H1 (cell line): ENCODE measurements around the gene SMAD6. TPM values are rescaled to one million over a fixed set of nuclear protein-coding genes. Genes with fewer than 3 reads are reported as not detected.
A peak's percentile ranks its signal among the peaks of the same experiment; 100 is the strongest.

Experiments
- CTCF ChIA-PET: fragments of 300-600 bp; sonication (Branson Sonifier 250); formaldehyde crosslinking; loops from one replicate; lab custom pipeline; 2021; ENCODE audit not compliant: partially characterized antibody; lab: Charles Lee
- POLR2A ChIA-PET: fragments of 300-600 bp; sonication (Branson Sonifier 250); formaldehyde crosslinking; loops from one replicate; lab custom pipeline; 2021; ENCODE audit warnings: inconsistent platforms; ENCODE audit not compliant: partially characterized antibody; lab: Charles Lee
- DNase-seq, 2 experiments: peaks; one replicate each; pipeline versions ENCODE4 v3.0.0 to v3.0.0-alpha.2; 2010 to 2022; ENCODE audit warnings: low spot score in 2 of 2, low read depth in 1 of 2, mixed read lengths in 1 of 2
- FAIRE-seq: peaks from 2 replicates; lab custom pipeline; 2011; peaks lifted over from hg19 to GRCh38; lab: Jason Lieb, UNC
- H2AFZ ChIP-seq: 2 replicates; pipeline ENCODE4 v1.8.1; 2012; ENCODE audit warnings: low read length, inconsistent platforms
- H2AK5ac ChIP-seq: 2 replicates; pipeline ENCODE4 v1.6.1; 2013; ENCODE audit warnings: low read depth, low read length
- H2BK120ac ChIP-seq: replicated peaks from 2 replicates; pipeline ENCODE3; 2013; ENCODE audit warnings: low read depth, low read length, inconsistent platforms
- H2BK12ac ChIP-seq: 2 replicates; pipeline ENCODE4 v1.6.1; 2013; ENCODE audit warnings: low read depth, low read length
- H2BK15ac ChIP-seq: 2 replicates; pipeline ENCODE4 v1.6.1; 2013; ENCODE audit warnings: low read length
- H2BK20ac ChIP-seq: 2 replicates; pipeline ENCODE4 v1.6.1; 2013; ENCODE audit warnings: low read length
- H2BK5ac ChIP-seq: 2 replicates; pipeline ENCODE4 v1.6.1; 2013; ENCODE audit warnings: low read depth, low read length
- H3K14ac ChIP-seq: 2 replicates; pipeline ENCODE4 v1.6.1; 2013; ENCODE audit warnings: inconsistent platforms; ENCODE audit not compliant: insufficient read length
- H3K18ac ChIP-seq: 2 replicates; pipeline ENCODE4 v1.6.1; 2013; ENCODE audit warnings: low read length; ENCODE audit errors: extremely low read depth
- H3K23ac ChIP-seq: 2 replicates; pipeline ENCODE4 v1.6.1; 2013; ENCODE audit warnings: inconsistent platforms; ENCODE audit not compliant: insufficient read length
- H3K23me2 ChIP-seq: 2 replicates; pipeline ENCODE4 v1.6.1; 2013; ENCODE audit warnings: low read depth, low read length
- H3K27ac ChIP-seq: 2 replicates; pipeline ENCODE4 v1.6.1; 2011; ENCODE audit warnings: low read depth, low read length, inconsistent platforms
- H3K27me3 ChIP-seq, 4 experiments: replicated peaks in 1 of 4; 1 replicate in 1 of 4; 2 replicates in 3 of 4; pipeline versions ENCODE4 v1.6.1 to v1.8.1; 2011 to 2013; ENCODE audit warnings: low read length in 3 of 4, mild to moderate bottlenecking in 3 of 4, inconsistent platforms in 2 of 4, mixed read lengths in 2 of 4, moderate library complexity in 1 of 4; ENCODE audit not compliant: control insufficient read depth in 3 of 4, insufficient read depth in 3 of 4; ENCODE audit errors: extremely low read depth in 1 of 4
- H3K36me3 ChIP-seq, 4 experiments: 2 replicates each; pipeline versions ENCODE4 v1.6.1 to v1.8.1; 2011 to 2013; ENCODE audit warnings: mild to moderate bottlenecking in 4 of 4, low read length in 3 of 4, moderate library complexity in 2 of 4, control low read depth in 1 of 4, inconsistent platforms in 1 of 4; ENCODE audit not compliant: insufficient read depth in 4 of 4, control insufficient read depth in 2 of 4
- H3K4ac ChIP-seq: replicated peaks from 2 replicates; pipeline ENCODE3; 2013; ENCODE audit warnings: low read length, low read depth, mixed read lengths, inconsistent platforms; ENCODE audit not compliant: insufficient read length
- H3K4me1 ChIP-seq, 4 experiments: replicated peaks in 1 of 4; 1 replicate in 1 of 4; 2 replicates in 3 of 4; pipeline versions ENCODE4 v1.6.1 to v1.8.1; 2011 to 2013; ENCODE audit warnings: low read length in 3 of 4, inconsistent platforms in 2 of 4, mixed read lengths in 1 of 4; ENCODE audit not compliant: insufficient read depth in 4 of 4, control insufficient read depth in 3 of 4
- H3K4me2 ChIP-seq, 2 experiments: 2 replicates each; pipeline versions ENCODE4 v1.6.1 to v1.8.1; 2011 to 2013; ENCODE audit warnings: low read depth in 2 of 2, low read length in 2 of 2, control low read depth in 1 of 2, inconsistent platforms in 1 of 2, mild to moderate bottlenecking in 1 of 2; ENCODE audit not compliant: insufficient read depth in 1 of 2
- H3K4me3 ChIP-seq, 4 experiments: fragments of 200-600, 300-600 bp in 1 of 4; sonication (generic), shearing (Covaris generic), sonication (Bioruptor Twin) in 1 of 4; 2 replicates each; pipeline versions ENCODE4 v1.5.1 to v1.8.1; 2011 to 2016; ENCODE audit warnings: low read length in 4 of 4, low read depth in 3 of 4, control low read depth in 2 of 4, inconsistent platforms in 2 of 4, mild to moderate bottlenecking in 2 of 4, mixed read lengths in 1 of 4, moderate library complexity in 1 of 4; ENCODE audit not compliant: insufficient read depth in 2 of 4; ENCODE audit errors: extremely low read depth in 1 of 4
- H3K56ac ChIP-seq: replicated peaks from 2 replicates; pipeline ENCODE3; 2013; ENCODE audit warnings: low read depth, mild to moderate bottlenecking, mixed read lengths, low read length, inconsistent platforms; ENCODE audit not compliant: insufficient read length
- H3K79me1 ChIP-seq: 2 replicates; pipeline ENCODE4 v1.6.1; 2013; ENCODE audit warnings: low read depth, low read length, control low read depth
- H3K79me2 ChIP-seq, 2 experiments: 2 replicates each; pipeline versions ENCODE4 v1.6.1 to v1.8.1; 2012 to 2013; ENCODE audit warnings: low read length in 2 of 2, mild to moderate bottlenecking in 2 of 2, inconsistent platforms in 1 of 2; ENCODE audit not compliant: insufficient read depth in 2 of 2, control insufficient read depth in 1 of 2
- H3K9ac ChIP-seq, 4 experiments: replicated peaks in 1 of 4; 1 replicate in 1 of 4; 2 replicates in 3 of 4; pipeline versions ENCODE4 v1.6.1 to v1.8.1; 2011 to 2013; ENCODE audit warnings: low read depth in 3 of 4, low read length in 3 of 4, control low read depth in 2 of 4, mild to moderate bottlenecking in 2 of 4, moderate library complexity in 2 of 4, inconsistent platforms in 1 of 4; ENCODE audit errors: extremely low read depth in 1 of 4
- H3K9me3 ChIP-seq, 2 experiments: 2 replicates each; pipeline versions ENCODE4 v1.6.1 to v1.8.1; 2012 to 2013; ENCODE audit warnings: mild to moderate bottlenecking in 2 of 2, moderate library complexity in 2 of 2, control low read depth in 1 of 2, inconsistent platforms in 1 of 2, low read depth in 1 of 2, low read length in 1 of 2, mixed read lengths in 1 of 2; ENCODE audit not compliant: insufficient read depth in 2 of 2
- H4K20me1 ChIP-seq, 2 experiments: replicated peaks in 1 of 2; 2 replicates each; pipeline versions ENCODE3 to v1.8.1; 2011 to 2013; ENCODE audit warnings: inconsistent platforms in 2 of 2, low read length in 2 of 2, mild to moderate bottlenecking in 1 of 2; ENCODE audit not compliant: insufficient read depth in 2 of 2, control insufficient read depth in 1 of 2
- H4K5ac ChIP-seq: 2 replicates; pipeline ENCODE4 v1.6.1; 2013; ENCODE audit warnings: low read length, low read depth, mixed read lengths, inconsistent platforms; ENCODE audit not compliant: insufficient read length
- H4K8ac ChIP-seq: 2 replicates; pipeline ENCODE4 v1.8.0; 2013; ENCODE audit warnings: mild to moderate bottlenecking, moderate library complexity, low read length, inconsistent platforms; ENCODE audit not compliant: insufficient read depth; ENCODE audit errors: extremely low read depth
- H4K91ac ChIP-seq: replicated peaks from 2 replicates; pipeline ENCODE3; 2013; ENCODE audit warnings: low read length, mixed read lengths, inconsistent platforms; ENCODE audit not compliant: insufficient read length
- BRCA1 ChIP-seq: IDR thresholded peaks from 2 replicates; pipeline ENCODE4 v1.6.1; 2012; ENCODE audit warnings: low read depth, low read length, improper control_type of control experiment
- CREB1 ChIP-seq: IDR thresholded peaks from 2 replicates; pipeline ENCODE4 v1.6.1; 2012; ENCODE audit warnings: inconsistent platforms
- SP4 ChIP-seq: IDR thresholded peaks from 2 replicates; pipeline ENCODE4 v1.6.1; 2012; ENCODE audit warnings: low read length, inconsistent platforms
- WGBS, 2 experiments: shearing (Covaris generic) in 1 of 2; methylation state at CpG; one replicate each; pipeline versions ENCODE4 v1.1.6 to v1.1.7; 2013 to 2015; ENCODE audit warnings: low lambda C conversion rate in 2 of 2, mixed read lengths in 2 of 2, inconsistent platforms in 1 of 2, low coverage in 1 of 2, missing lambda C conversion rate in 1 of 2; ENCODE audit not compliant: insufficient replicate concordance in 2 of 2, insufficient coverage in 1 of 2, insufficient read length in 1 of 2; ENCODE audit errors: extremely low coverage in 1 of 2, missing lambda C conversion rate in 1 of 2; 5-methylcytosine and 5-hydroxymethylcytosine counted together
- polyA plus RNA-seq, 7 experiments: library from polyadenylated mRNA; depleted of rRNA in 3 of 7; stranded (reverse) in 5 of 7; unstranded in 2 of 7; fragments of >200 nt in 5 of 7; fragments of 200-250 nt in 2 of 7; gene quantifications; 1 replicate in 5 of 7; 2 replicates in 1 of 7; 4 replicates in 1 of 7; pipeline versions ENCODE4 v1.2.1 to v1.2.3, GENCODE V29; 2011 to 2013; ENCODE audit warnings: missing spikeins in 2 of 7, mixed read lengths in 2 of 7
- total RNA-seq: library from RNA; stranded (reverse); fragmentation: NEBNext Ultra II Directional; extraction: Animal tissue kit (Norgen Biotek cat#: 25700); gene quantifications from 2 replicates; pipeline ENCODE4 v1.2.1, GENCODE V29; 2021

SMAD6 gene
- total and polyA plus RNA-seq, 2 of the 8 experiments (the other 6 are each of a cell fraction or from before 2014, with no cell fraction given) = 1.8 to 7.0 TPM

DNA sequence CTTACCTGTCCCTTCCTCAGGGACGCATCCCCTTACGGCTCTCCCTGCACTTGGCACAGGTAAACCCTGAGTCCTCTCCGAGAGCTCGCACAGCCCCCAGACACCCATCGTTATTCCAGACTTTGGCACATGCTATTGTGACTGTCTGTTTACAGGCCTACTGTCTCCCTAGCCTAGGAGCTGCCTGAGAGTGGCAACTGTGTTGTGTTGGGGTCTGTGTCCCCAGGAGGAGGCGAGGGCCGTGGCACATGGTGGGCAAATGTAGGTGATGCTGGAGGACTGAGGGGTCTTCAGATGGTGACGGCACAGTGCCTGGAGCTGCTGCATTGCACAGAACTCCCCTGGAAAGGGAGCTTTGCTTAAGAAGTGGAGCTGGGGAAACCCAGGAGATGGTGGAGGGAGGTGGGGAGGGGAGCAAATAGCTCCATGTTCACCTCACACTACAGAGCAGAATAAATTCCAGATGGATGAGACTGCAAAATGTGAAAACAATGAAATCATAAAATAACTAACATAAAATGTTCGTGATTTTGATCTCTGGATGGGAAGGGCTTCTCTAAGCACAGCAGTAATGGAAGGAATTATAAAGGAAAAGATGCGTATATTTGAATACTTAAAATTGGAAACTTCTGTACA lies 96.5 kb downstream of the SMAD6 start:
- Histone ChIP-seq H2AK5ac (no peak overlapping the region), H3K27me3 (no peaks in the 10 kb centered on the region), H3K23ac (no peak overlapping the region), H3K9ac (no peak overlapping the region), H2BK120ac (no peak overlapping the region), H3K14ac (no peak overlapping the region), H4K20me1 (no peaks in the 10 kb centered on the region), H3K18ac (no peak overlapping the region), H3K4me2 (no peak overlapping the region), H3K56ac (no peak overlapping the region), H3K4ac (no peak overlapping the region), H3K9me3 (no peaks in the 10 kb centered on the region), H2BK20ac (no peak overlapping the region), H3K79me2 (no peaks in the 10 kb centered on the region), H2BK15ac (no peak overlapping the region), H4K8ac (peak overlapping the region; percentile 79; the same call in 1 of the 2 replicates), H4K5ac (no peak overlapping the region), H3K36me3 (no peaks in the 10 kb centered on the region), H3K23me2 (no peaks in the 10 kb centered on the region), H2AFZ (peak overlapping the region; percentile 51; the same call in 1 of the 2 replicates), H3K79me1 (no peaks in the 10 kb centered on the region), H4K91ac (peak overlapping the region; percentile 7), H2BK5ac (no peak overlapping the region), H3K27ac (no peak overlapping the region), H3K4me1 (peaks cover 0 to 8% (median 5%) of the 10 kb centered on the region in 4 experiments; a peak in 5 of 7 replicates), H3K4me3 (no peak overlapping the region), H2BK12ac (0 out of 2 replicates have a peak overlapping the region, but pooled peaks have one; percentile 55)
- ChIA-PET POLR2A (no interaction called here), CTCF (interaction anchor here (0.8 to 17.8 kb wide), 7 partner anchors 10 to 66 kb away, joined by 3 to 201 read pairs (median 4); no protein-coding TSS in a partner anchor)
- 88% methylated on average over 10 of the region's 10 CpGs; no CpG with 5 or more reads in 1 of the 2 experiments for WGBS, 2 experiments
- no peak for TF ChIP-seq SP4
- TF ChIP-seq CREB1 = no peak
- no peak for TF ChIP-seq BRCA1
- DNase-seq (no peak), FAIRE-seq (no peak)
